ENCODE measurements around the gene LCLAT1. TPM values are rescaled to one million over a fixed set of nuclear protein-coding genes. Genes with fewer than 3 reads are reported as not detected.

Gene LCLAT1
- total RNA-seq, 2 experiments from 2014 or later, result 8.3 to 10.2 TPM

- ChIA-PET POLR2A (no interaction called here), CTCF (interaction anchor here (0.6 to 1.6 kb wide), 2 partner anchors 23 to 95 kb away, joined by 3 to 7 read pairs; no protein-coding TSS in a partner anchor)
- Histone ChIP-seq H3K27me3 (ENCODE audit: control insufficient read depth in 1 of 2, insufficient read depth in 2 of 2, low read length in 2 of 2) (no peaks in the 10 kb centered on the region), H3K36me3 (ENCODE audit: insufficient read depth, low read length) (no peaks in the 10 kb centered on the region), H3K4me1 (ENCODE audit: insufficient read depth, low read length) (no peaks in the 10 kb centered on the region), H3K4me3 (ENCODE audit: low read length) (no peak overlapping the region), H3K27ac (ENCODE audit: low read depth in 1 of 2, low read length in 2 of 2) (no peak overlapping the region), H3K9me3 (ENCODE audit: control insufficient read depth in 1 of 2, insufficient read depth in 1 of 2, low read length in 2 of 2) (no peaks in the 10 kb centered on the region)
- ATAC-seq (ENCODE audit: poor library complexity) (no peak), DNase-seq (no peak)
- intact Hi-C loops (cut with DNase I, micrococcal nuclease), result no loop called here
- no peak for TF ChIP-seq CTCF (IDR thresholded peaks at IDR 0.05)
- Mint-ChIP-seq H3K4me1 (ENCODE audit: low read depth) (no peaks in the 10 kb centered on the region), H3K36me3 (ENCODE audit: low read depth) (no peaks in the 10 kb centered on the region), H3K4me3 (no peak overlapping the region), H3K9me3 (no peaks in the 10 kb centered on the region), H3K27me3 (no peaks in the 10 kb centered on the region), H3K27ac (no peak overlapping the region)
These were observed 241.9 kb downstream of the LCLAT1 start for GRCh38 chr2:30688956-30689401.

GRCh38 chr2:30689496-30690125 is 242.6 kb downstream of the LCLAT1 start:
- Mint-ChIP-seq H3K27ac (no peak overlapping the region), H3K9me3 (no peaks in the 10 kb centered on the region), H3K4me3 (no peak overlapping the region), H3K4me1 (ENCODE audit: low read depth) (no peaks in the 10 kb centered on the region), H3K27me3 (peaks cover under 1% of the 10 kb centered on the region), H3K36me3 (ENCODE audit: low read depth) (no peaks in the 10 kb centered on the region)
- Histone ChIP-seq H3K4me3 (ENCODE audit: low read length) (no peak overlapping the region), H3K27me3 (ENCODE audit: control insufficient read depth in 1 of 2, insufficient read depth in 2 of 2, low read length in 2 of 2) (no peaks in the 10 kb centered on the region), H3K4me1 (ENCODE audit: insufficient read depth, low read length) (no peaks in the 10 kb centered on the region), H3K9me3 (ENCODE audit: control insufficient read depth in 1 of 2, insufficient read depth in 1 of 2, low read length in 2 of 2) (no peaks in the 10 kb centered on the region), H3K36me3 (ENCODE audit: insufficient read depth, low read length) (no peaks in the 10 kb centered on the region), H3K27ac (ENCODE audit: low read depth in 1 of 2, low read length in 2 of 2) (no peak overlapping the region)
- POLR2A ChIA-PET, result no interaction called here
- TF ChIP-seq CTCF (IDR thresholded peaks at IDR 0.05), result no peak
- DNase-seq (no peak), ATAC-seq (ENCODE audit: poor library complexity) (no peak)
- CTCF ChIA-PET, result interaction anchor here (1.6 kb wide), 1 partner anchor 22 kb away, joined by 7 read pairs; no protein-coding TSS in a partner anchor
- intact Hi-C loops (cut with DNase I, micrococcal nuclease), result loop anchor here in 1 of 2 experiments (5.0 kb wide), 1 partner anchor 502 kb away; no protein-coding TSS in a partner anchor

- H3K4me3 ChIP-seq (ENCODE audit: low read length), result no peak overlapping the region
- H3K9me3 Mint-ChIP-seq, result no peaks in the 10 kb centered on the region
- no peak overlapping the region for H3K27ac Mint-ChIP-seq
- ChIA-PET POLR2A (no interaction called here), CTCF (no interaction called here)
- no peaks in the 10 kb centered on the region for H3K9me3 ChIP-seq (ENCODE audit: control insufficient read depth in 1 of 2, insufficient read depth in 1 of 2, low read length in 2 of 2)
- no peaks in the 10 kb centered on the region for H3K36me3 Mint-ChIP-seq (ENCODE audit: low read depth)
- H3K4me1 ChIP-seq (ENCODE audit: insufficient read depth, low read length), result no peaks in the 10 kb centered on the region
- ATAC-seq (ENCODE audit: poor library complexity), result no peak
- no peak overlapping the region for H3K27ac ChIP-seq (ENCODE audit: low read depth in 1 of 2, low read length in 2 of 2)
- intact Hi-C loops (cut with DNase I, micrococcal nuclease), result loop anchor here in 1 of 2 experiments (5.0 kb wide), 1 partner anchor 503 kb away; no protein-coding TSS in a partner anchor
- no peaks in the 10 kb centered on the region for H3K27me3 ChIP-seq (ENCODE audit: control insufficient read depth in 1 of 2, insufficient read depth in 2 of 2, low read length in 2 of 2)
- H3K4me3 Mint-ChIP-seq, result no peak overlapping the region
- no peak for DNase-seq
- TF ChIP-seq CTCF (IDR thresholded peaks at IDR 0.05), result no peak
- H3K36me3 ChIP-seq (ENCODE audit: insufficient read depth, low read length), result no peaks in the 10 kb centered on the region
- H3K27me3 Mint-ChIP-seq, result peaks cover 5% of the 10 kb centered on the region
- H3K4me1 Mint-ChIP-seq (ENCODE audit: low read depth), result no peaks in the 10 kb centered on the region
These were observed 243.1 kb downstream of the LCLAT1 start for GRCh38 chr2:30690126-30690561.

Data from CD4-positive, alpha-beta T cell (primary cell).